MM.1S (cell line): ENCODE measurements around the gene KLK13.

ENCODE experiments used
- DNase-seq: peaks from one replicate; pipeline ENCODE4 v3.0.0-alpha.2; 2015
- H2AFZ ChIP-seq: fragments of 300-600 bp; sonication (generic); 2 replicates; pipeline ENCODE4 v1.6.0; 2016; ENCODE audit warnings: antibody characterized with exemption, low read length
- H3F3A ChIP-seq: fragments of 300-600 bp; sonication (generic); 2 replicates; pipeline ENCODE4 v1.6.1; 2016; ENCODE audit warnings: mild to moderate bottlenecking, antibody characterized with exemption, low read length, moderate library complexity, mixed read lengths; ENCODE audit not compliant: insufficient read depth
- H3K27ac ChIP-seq: fragments of 300-600 bp; sonication (generic); 2 replicates; pipeline ENCODE4 v1.5.1; 2016; ENCODE audit warnings: mild to moderate bottlenecking, low read length
- H3K27me3 ChIP-seq: fragments of 300-600 bp; sonication (generic); replicated peaks from 2 replicates; pipeline ENCODE4 v1.6.0; 2016; ENCODE audit warnings: low read length; ENCODE audit not compliant: insufficient read depth
- H3K36me3 ChIP-seq: fragments of 300-600 bp; sonication (generic); replicated peaks from 2 replicates; pipeline ENCODE4 v1.6.1; 2016; ENCODE audit warnings: mild to moderate bottlenecking, low read length, mixed read lengths; ENCODE audit not compliant: insufficient read depth
- H3K4me1 ChIP-seq: fragments of 300-600 bp; sonication (generic); 2 replicates; pipeline ENCODE4 v1.6.1; 2016; ENCODE audit warnings: low read length, mixed read lengths
- H3K4me2 ChIP-seq: fragments of 300-600 bp; sonication (generic); 2 replicates; pipeline ENCODE4 v1.6.0; 2016; ENCODE audit warnings: low read depth, low read length
- H3K4me3 ChIP-seq: fragments of 300-600 bp; sonication (generic); 2 replicates; pipeline ENCODE4 v1.5.1; 2016; ENCODE audit warnings: low read length, mixed read lengths
- H3K79me2 ChIP-seq: fragments of 300-600 bp; sonication (generic); 2 replicates; pipeline ENCODE4 v1.6.1; 2016; ENCODE audit warnings: mixed run types, low read length, mixed read lengths
- H3K9ac ChIP-seq: fragments of 300-600 bp; sonication (generic); 2 replicates; pipeline ENCODE4 v1.6.1; 2016; ENCODE audit warnings: low read length, mixed read lengths
- H3K9me2 ChIP-seq: fragments of 300-600 bp; sonication (generic); replicated peaks from 2 replicates; pipeline ENCODE4 v1.6.1; 2016; ENCODE audit warnings: mild to moderate bottlenecking, low read length, mixed read lengths; ENCODE audit not compliant: insufficient read depth
- H3K9me3 ChIP-seq: fragments of 300-600 bp; sonication (generic); replicated peaks from 2 replicates; pipeline ENCODE4 v1.6.1; 2016; ENCODE audit warnings: mild to moderate bottlenecking, low read length, mixed read lengths; ENCODE audit not compliant: insufficient read depth
- H4K20me1 ChIP-seq: fragments of 300-600 bp; sonication (generic); 2 replicates; pipeline ENCODE4 v1.6.1; 2016; ENCODE audit warnings: mild to moderate bottlenecking, low read length, moderate library complexity, mixed read lengths; ENCODE audit not compliant: insufficient read depth
- EZH2 ChIP-seq: fragments of 300-600 bp; sonication (generic); optimal IDR thresholded peaks from 2 replicates; pipeline ENCODE3; 2017; ENCODE audit warnings: low read depth, mild to moderate bottlenecking, antibody characterized with exemption, low read length, mixed read lengths
- EZH2phosphoT487 ChIP-seq: fragments of 300-600 bp; sonication (generic); IDR thresholded peaks from 2 replicates; pipeline ENCODE4 v1.6.1; 2018; ENCODE audit warnings: antibody characterized with exemption, low read length
- TF ChIP-seq, protein P1 (sequence below): fragments of 300-600 bp; sonication (generic); IDR thresholded peaks from 2 replicates; pipeline ENCODE4 v1.5.1; 2016; ENCODE audit warnings: antibody characterized with exemption, low read length, mixed read lengths

Gene KLK13

DNA sequence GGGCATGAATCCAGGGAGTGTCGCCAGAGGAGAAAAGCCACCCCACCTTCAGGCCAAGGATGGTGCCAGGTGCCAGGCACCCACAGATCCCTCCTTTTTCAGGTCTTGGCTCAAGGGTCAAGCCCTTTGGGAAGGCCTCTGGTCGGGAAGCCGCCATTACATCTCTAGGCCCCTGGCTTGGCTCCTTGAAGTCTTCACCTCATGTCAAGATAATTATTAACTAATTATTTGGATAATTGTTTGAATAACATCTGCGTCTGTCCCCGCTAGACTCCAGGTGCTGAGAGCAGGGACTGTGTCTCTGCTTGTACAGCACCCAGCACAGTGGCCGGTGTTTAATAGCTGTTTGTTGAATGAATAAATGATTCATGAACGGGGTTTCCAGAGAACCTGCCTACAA lies 1.2 kb downstream of the KLK13 start:
- Histone ChIP-seq H3K36me3 (no peaks in the 10 kb centered on the region), H3K9ac (no peak overlapping the region), H2AFZ (no peak overlapping the region)

DNA sequence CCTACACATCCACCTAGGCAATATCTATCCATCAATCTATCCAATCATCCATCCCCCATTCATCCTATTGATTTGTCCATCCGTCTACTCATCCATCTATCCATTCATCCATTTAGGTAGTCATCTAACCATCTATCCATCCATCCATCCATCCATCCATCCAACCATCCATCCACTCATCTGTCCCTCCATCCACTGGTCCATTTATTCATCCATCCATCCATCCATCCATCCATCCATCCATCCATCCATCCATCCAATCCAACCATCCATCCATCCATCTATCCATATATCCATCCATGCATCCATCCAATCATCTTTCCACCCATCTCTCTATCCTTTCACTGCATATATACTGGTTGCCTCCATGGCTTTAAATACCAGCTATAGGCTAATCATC lies 3.9 kb downstream of the KLK13 start:
- Histone ChIP-seq H2AFZ (no peak overlapping the region), H3K27me3 (peaks cover 24% of the 10 kb centered on the region), H3K27ac (no peak overlapping the region), H3K9me2 (no peaks in the 10 kb centered on the region), H3K4me1 (no peaks in the 10 kb centered on the region), H3K4me3 (no peak overlapping the region), H3F3A (no peaks in the 10 kb centered on the region), H3K9me3 (no peaks in the 10 kb centered on the region), H3K9ac (no peak overlapping the region), H3K4me2 (no peak overlapping the region), H3K79me2 (no peaks in the 10 kb centered on the region), H4K20me1 (no peaks in the 10 kb centered on the region), H3K36me3 (no peaks in the 10 kb centered on the region)
- TF ChIP-seq, protein P1, sequence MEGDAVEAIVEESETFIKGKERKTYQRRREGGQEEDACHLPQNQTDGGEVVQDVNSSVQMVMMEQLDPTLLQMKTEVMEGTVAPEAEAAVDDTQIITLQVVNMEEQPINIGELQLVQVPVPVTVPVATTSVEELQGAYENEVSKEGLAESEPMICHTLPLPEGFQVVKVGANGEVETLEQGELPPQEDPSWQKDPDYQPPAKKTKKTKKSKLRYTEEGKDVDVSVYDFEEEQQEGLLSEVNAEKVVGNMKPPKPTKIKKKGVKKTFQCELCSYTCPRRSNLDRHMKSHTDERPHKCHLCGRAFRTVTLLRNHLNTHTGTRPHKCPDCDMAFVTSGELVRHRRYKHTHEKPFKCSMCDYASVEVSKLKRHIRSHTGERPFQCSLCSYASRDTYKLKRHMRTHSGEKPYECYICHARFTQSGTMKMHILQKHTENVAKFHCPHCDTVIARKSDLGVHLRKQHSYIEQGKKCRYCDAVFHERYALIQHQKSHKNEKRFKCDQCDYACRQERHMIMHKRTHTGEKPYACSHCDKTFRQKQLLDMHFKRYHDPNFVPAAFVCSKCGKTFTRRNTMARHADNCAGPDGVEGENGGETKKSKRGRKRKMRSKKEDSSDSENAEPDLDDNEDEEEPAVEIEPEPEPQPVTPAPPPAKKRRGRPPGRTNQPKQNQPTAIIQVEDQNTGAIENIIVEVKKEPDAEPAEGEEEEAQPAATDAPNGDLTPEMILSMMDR: no peak
- TF ChIP-seq EZH2phosphoT487 (no peak), EZH2 (no peak)
- no peak for DNase-seq

More for the DNA sequence above, 1.2 kb downstream of the KLK13 start:
- Histone ChIP-seq H3K4me3 (no peak overlapping the region), H3K27ac (no peak overlapping the region), H3K79me2 (no peaks in the 10 kb centered on the region), H3K27me3 (peaks cover 21% of the 10 kb centered on the region), H3K9me3 (no peaks in the 10 kb centered on the region), H4K20me1 (no peaks in the 10 kb centered on the region), H3F3A (no peaks in the 10 kb centered on the region), H3K4me1 (no peaks in the 10 kb centered on the region), H3K9me2 (no peaks in the 10 kb centered on the region), H3K4me2 (no peak overlapping the region)
- TF ChIP-seq EZH2phosphoT487 (no peak), EZH2 (no peak)
- TF ChIP-seq, protein P1: no peak
- DNase-seq: no peak

DNA sequence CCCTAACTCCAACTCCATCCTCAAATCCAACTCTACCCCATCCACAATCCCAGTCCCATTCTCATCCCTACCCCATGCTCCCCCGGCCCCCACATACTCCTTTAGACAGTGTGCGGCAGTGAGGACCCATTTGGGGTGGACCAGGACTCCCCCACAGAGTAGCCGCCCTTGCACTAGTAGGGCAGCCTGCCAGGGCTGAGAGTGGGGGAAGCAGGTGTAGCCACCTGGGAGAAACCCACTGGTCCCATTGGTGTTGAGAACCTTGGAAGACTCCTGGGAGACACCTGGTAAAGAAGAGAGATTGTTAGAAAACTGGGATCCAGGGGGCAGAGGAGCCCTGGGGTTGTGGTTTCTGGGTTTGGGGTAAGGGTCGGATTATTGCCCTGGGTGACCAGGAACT lies 4.6 kb downstream of the KLK13 start:
- H4K20me1 ChIP-seq: no peaks in the 10 kb centered on the region
- DNase-seq: no peak
- no peak overlapping the region for H3K4me3 ChIP-seq
- no peaks in the 10 kb centered on the region for H3K79me2 ChIP-seq
- H3K27me3 ChIP-seq: peaks cover 23% of the 10 kb centered on the region
- TF ChIP-seq, protein P1: no peak
- TF ChIP-seq EZH2phosphoT487 (no peak), EZH2 (no peak)
- no peak overlapping the region for H2AFZ ChIP-seq
- H3K9me3 ChIP-seq: no peaks in the 10 kb centered on the region
- H3K4me1 ChIP-seq: no peaks in the 10 kb centered on the region
- H3K9ac ChIP-seq: no peak overlapping the region
- no peaks in the 10 kb centered on the region for H3F3A ChIP-seq
- H3K4me2 ChIP-seq: no peak overlapping the region
- no peaks in the 10 kb centered on the region for H3K9me2 ChIP-seq
- no peak overlapping the region for H3K27ac ChIP-seq
- no peaks in the 10 kb centered on the region for H3K36me3 ChIP-seq
